MM.1S (cell line): ENCODE data around the gene DHRS12.

Source experiments
- DNase-seq: peaks from one replicate; pipeline ENCODE4 v3.0.0-alpha.2; 2015
- H2AFZ ChIP-seq: fragments of 300-600 bp; sonication (generic); 2 replicates; pipeline ENCODE4 v1.6.0; 2016; ENCODE audit warnings: antibody characterized with exemption, low read length
- H3F3A ChIP-seq: fragments of 300-600 bp; sonication (generic); 2 replicates; pipeline ENCODE4 v1.6.1; 2016; ENCODE audit warnings: mild to moderate bottlenecking, antibody characterized with exemption, low read length, moderate library complexity, mixed read lengths; ENCODE audit not compliant: insufficient read depth
- H3K27ac ChIP-seq: fragments of 300-600 bp; sonication (generic); 2 replicates; pipeline ENCODE4 v1.5.1; 2016; ENCODE audit warnings: mild to moderate bottlenecking, low read length
- H3K27me3 ChIP-seq: fragments of 300-600 bp; sonication (generic); replicated peaks from 2 replicates; pipeline ENCODE4 v1.6.0; 2016; ENCODE audit warnings: low read length; ENCODE audit not compliant: insufficient read depth
- H3K36me3 ChIP-seq: fragments of 300-600 bp; sonication (generic); replicated peaks from 2 replicates; pipeline ENCODE4 v1.6.1; 2016; ENCODE audit warnings: mild to moderate bottlenecking, low read length, mixed read lengths; ENCODE audit not compliant: insufficient read depth
- H3K4me1 ChIP-seq: fragments of 300-600 bp; sonication (generic); 2 replicates; pipeline ENCODE4 v1.6.1; 2016; ENCODE audit warnings: low read length, mixed read lengths
- H3K4me2 ChIP-seq: fragments of 300-600 bp; sonication (generic); 2 replicates; pipeline ENCODE4 v1.6.0; 2016; ENCODE audit warnings: low read depth, low read length
- H3K4me3 ChIP-seq: fragments of 300-600 bp; sonication (generic); 2 replicates; pipeline ENCODE4 v1.5.1; 2016; ENCODE audit warnings: low read length, mixed read lengths
- H3K79me2 ChIP-seq: fragments of 300-600 bp; sonication (generic); 2 replicates; pipeline ENCODE4 v1.6.1; 2016; ENCODE audit warnings: mixed run types, low read length, mixed read lengths
- H3K9ac ChIP-seq: fragments of 300-600 bp; sonication (generic); 2 replicates; pipeline ENCODE4 v1.6.1; 2016; ENCODE audit warnings: low read length, mixed read lengths
- H3K9me2 ChIP-seq: fragments of 300-600 bp; sonication (generic); replicated peaks from 2 replicates; pipeline ENCODE4 v1.6.1; 2016; ENCODE audit warnings: mild to moderate bottlenecking, low read length, mixed read lengths; ENCODE audit not compliant: insufficient read depth
- H3K9me3 ChIP-seq: fragments of 300-600 bp; sonication (generic); replicated peaks from 2 replicates; pipeline ENCODE4 v1.6.1; 2016; ENCODE audit warnings: mild to moderate bottlenecking, low read length, mixed read lengths; ENCODE audit not compliant: insufficient read depth
- H4K20me1 ChIP-seq: fragments of 300-600 bp; sonication (generic); 2 replicates; pipeline ENCODE4 v1.6.1; 2016; ENCODE audit warnings: mild to moderate bottlenecking, low read length, moderate library complexity, mixed read lengths; ENCODE audit not compliant: insufficient read depth
- CTCF ChIP-seq: fragments of 300-600 bp; sonication (generic); IDR thresholded peaks from 2 replicates; pipeline ENCODE4 v1.5.1; 2016; ENCODE audit warnings: antibody characterized with exemption, low read length, mixed read lengths
- EZH2 ChIP-seq: fragments of 300-600 bp; sonication (generic); optimal IDR thresholded peaks from 2 replicates; pipeline ENCODE3; 2017; ENCODE audit warnings: low read depth, mild to moderate bottlenecking, antibody characterized with exemption, low read length, mixed read lengths
- EZH2phosphoT487 ChIP-seq: fragments of 300-600 bp; sonication (generic); IDR thresholded peaks from 2 replicates; pipeline ENCODE4 v1.6.1; 2018; ENCODE audit warnings: antibody characterized with exemption, low read length

DHRS12 gene

GRCh38 chr13:51839711-51840540 lies 36.0 kb upstream of the DHRS12 start:
- no peaks in the 10 kb centered on the region for H3K9me2 ChIP-seq
- no peak overlapping the region for H2AFZ ChIP-seq
- H3K9me3 ChIP-seq, result no peaks in the 10 kb centered on the region

GRCh38 chr13:51838240-51838846 lies 34.4 kb upstream of the DHRS12 start:
- H3K4me1 ChIP-seq, result no peaks in the 10 kb centered on the region
- H3K4me3 ChIP-seq, result no peak overlapping the region
- H4K20me1 ChIP-seq, result no peaks in the 10 kb centered on the region
- no peaks in the 10 kb centered on the region for H3K9me3 ChIP-seq
- no peaks in the 10 kb centered on the region for H3K27me3 ChIP-seq
- no peak for DNase-seq
- H3K36me3 ChIP-seq, result no peaks in the 10 kb centered on the region
- no peak for TF ChIP-seq EZH2phosphoT487
- TF ChIP-seq CTCF, result no peak
- no peak for TF ChIP-seq EZH2
- H3K4me2 ChIP-seq, result no peak overlapping the region
- no peak overlapping the region for H3K9ac ChIP-seq
- H3K9me2 ChIP-seq, result no peaks in the 10 kb centered on the region
- H2AFZ ChIP-seq, result no peak overlapping the region
- H3K79me2 ChIP-seq, result no peaks in the 10 kb centered on the region
- H3K27ac ChIP-seq, result no peak overlapping the region
- H3F3A ChIP-seq, result no peaks in the 10 kb centered on the region

More at GRCh38 chr13:51839711-51840540, 36.0 kb upstream of the DHRS12 start:
- Histone ChIP-seq H3K36me3 (no peaks in the 10 kb centered on the region), H3K4me1 (no peaks in the 10 kb centered on the region), H3K27me3 (no peaks in the 10 kb centered on the region), H3K27ac (no peak overlapping the region), H3K4me2 (no peak overlapping the region), H4K20me1 (no peaks in the 10 kb centered on the region), H3K4me3 (no peak overlapping the region), H3K79me2 (no peaks in the 10 kb centered on the region), H3F3A (no peaks in the 10 kb centered on the region), H3K9ac (no peak overlapping the region)
- TF ChIP-seq CTCF (no peak), EZH2 (no peak), EZH2phosphoT487 (no peak)
- no peak for DNase-seq

GRCh38 chr13:51837016-51837415 lies 33.1 kb upstream of the DHRS12 start:
- Histone ChIP-seq H3K9ac (no peak overlapping the region), H3K9me2 (no peaks in the 10 kb centered on the region), H3K4me1 (no peaks in the 10 kb centered on the region), H3K4me2 (no peak overlapping the region), H3K36me3 (no peaks in the 10 kb centered on the region), H4K20me1 (no peaks in the 10 kb centered on the region), H3K27ac (no peak overlapping the region), H3K79me2 (no peaks in the 10 kb centered on the region), H3K27me3 (no peaks in the 10 kb centered on the region), H3K9me3 (no peaks in the 10 kb centered on the region), H2AFZ (no peak overlapping the region), H3F3A (no peaks in the 10 kb centered on the region), H3K4me3 (no peak overlapping the region)
- DNase-seq, result no peak
- TF ChIP-seq EZH2phosphoT487 (no peak), EZH2 (no peak), CTCF (no peak)
